NCI-H146 treated with DMSO at 0.1 percent for 48 hours (cell line): ENCODE results near the gene CCNE1.

ENCODE experiments used
- DNase-seq: peaks from one replicate; lab custom pipeline; 2025; ENCODE audit not compliant: unreplicated experiment; lab: John Stamatoyannopoulos, UW

Gene CCNE1

DNA sequence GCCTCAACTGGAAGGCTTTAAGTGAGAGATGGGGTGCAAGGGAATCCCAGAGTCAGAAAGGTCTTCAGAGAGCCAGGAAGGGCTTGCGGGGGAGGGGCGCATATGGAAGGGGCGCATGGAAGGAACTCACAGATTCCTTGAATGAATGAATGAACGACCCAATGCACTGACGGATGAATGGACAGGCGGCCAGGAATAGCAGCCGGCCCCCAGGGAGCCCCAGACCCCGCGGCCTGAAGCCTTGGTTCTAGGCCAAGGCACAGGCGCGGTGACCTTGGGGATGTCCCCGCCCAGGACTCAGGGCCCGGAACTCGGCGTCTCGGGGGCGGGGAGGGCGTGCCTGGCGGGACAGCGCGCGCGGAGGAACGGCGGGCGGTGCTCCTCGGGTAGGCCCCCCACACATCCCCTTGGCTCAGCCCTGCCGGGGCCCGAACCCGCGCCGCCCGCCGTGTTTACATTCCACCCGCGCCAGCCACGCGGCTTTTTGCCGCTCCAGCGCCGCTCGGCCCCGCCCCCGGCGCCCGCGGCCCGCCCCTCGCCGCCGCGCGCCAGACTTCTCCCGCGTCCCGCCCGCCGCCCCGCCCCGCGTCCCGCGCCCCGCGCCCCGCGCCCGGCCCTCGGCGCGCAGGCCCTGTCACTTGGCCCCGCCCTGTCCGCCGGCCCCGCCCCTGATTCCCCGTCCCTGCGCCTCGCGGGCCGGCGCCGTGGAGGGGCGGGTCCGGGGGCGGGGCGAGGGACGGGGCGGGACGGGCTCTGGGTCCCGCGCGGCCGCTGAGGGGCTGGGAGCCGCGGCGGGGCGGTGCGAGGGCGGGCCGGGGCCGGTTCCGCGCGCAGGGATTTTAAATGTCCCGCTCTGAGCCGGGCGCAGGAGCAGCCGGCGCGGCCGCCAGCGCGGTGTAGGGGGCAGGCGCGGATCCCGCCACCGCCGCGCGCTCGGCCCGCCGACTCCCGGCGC lies at the start of gene CCNE1:
Gene CCNE1, plus strand, starts transcription at position 867 of the 955 bp plus-strand sequence. CDS start 565 bp downstream, outside the sequence.
- peak; percentile 65 for DNase-seq

DNA sequence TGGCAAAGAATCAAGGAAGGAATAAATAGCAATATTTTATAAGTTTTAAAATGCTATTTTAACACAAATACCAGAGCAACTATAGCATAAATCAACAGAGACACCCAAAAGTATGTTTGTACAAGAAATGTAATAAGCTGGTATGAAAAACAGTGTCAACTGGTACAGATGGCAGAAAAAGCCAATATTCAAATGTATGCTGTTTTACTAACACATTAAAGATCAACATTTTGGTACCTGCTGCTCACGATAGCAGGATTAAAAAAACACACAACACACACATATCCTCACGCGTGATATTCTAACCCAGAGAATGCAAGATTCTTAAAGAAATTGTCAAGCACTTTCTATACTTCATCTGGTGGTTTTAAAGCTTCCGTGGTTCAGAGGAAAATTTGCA lies 48.6 kb upstream of the CCNE1 start:
- no peak for DNase-seq

DNA sequence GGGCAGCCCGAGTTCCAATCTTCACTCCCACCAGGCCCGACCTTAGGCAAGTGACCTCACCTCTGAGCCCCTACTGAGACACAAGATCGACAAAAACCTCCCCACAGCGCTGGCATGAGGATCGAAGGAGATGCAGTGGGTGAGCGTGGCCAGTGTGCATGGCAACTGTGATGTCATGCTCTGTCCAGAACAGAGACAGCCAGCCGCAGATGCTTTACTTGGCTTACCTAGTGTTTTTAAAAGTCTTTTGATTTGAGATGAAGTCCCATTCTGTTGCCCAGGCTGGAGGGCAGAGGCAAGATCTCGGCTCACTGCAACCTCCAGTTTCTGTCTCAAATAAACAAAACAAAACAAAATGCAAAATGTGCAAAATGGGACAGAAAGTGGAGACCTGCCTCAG lies 47.4 kb upstream of the CCNE1 start:
- DNase-seq: no peak

DNA sequence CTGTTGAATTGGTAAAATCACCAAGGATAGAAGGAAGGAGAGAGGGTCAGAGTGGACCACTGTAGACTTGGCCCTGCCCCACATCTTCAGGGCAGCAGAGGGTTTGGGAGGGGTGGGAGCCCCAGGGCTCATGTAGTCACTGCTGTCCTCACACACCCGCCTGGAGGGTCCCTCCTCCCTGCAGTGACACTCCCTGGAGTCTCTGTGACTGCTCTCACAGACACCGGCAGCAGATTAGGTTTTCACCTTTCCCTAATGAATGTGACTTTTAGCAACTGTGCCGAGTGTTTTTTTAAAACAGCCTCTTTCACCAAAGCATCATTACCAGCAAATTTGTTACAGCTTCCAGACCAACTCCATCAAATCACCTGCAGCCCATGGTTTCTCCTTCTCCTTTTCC lies 45.7 kb upstream of the CCNE1 start:
- DNase-seq: no peak

DNA sequence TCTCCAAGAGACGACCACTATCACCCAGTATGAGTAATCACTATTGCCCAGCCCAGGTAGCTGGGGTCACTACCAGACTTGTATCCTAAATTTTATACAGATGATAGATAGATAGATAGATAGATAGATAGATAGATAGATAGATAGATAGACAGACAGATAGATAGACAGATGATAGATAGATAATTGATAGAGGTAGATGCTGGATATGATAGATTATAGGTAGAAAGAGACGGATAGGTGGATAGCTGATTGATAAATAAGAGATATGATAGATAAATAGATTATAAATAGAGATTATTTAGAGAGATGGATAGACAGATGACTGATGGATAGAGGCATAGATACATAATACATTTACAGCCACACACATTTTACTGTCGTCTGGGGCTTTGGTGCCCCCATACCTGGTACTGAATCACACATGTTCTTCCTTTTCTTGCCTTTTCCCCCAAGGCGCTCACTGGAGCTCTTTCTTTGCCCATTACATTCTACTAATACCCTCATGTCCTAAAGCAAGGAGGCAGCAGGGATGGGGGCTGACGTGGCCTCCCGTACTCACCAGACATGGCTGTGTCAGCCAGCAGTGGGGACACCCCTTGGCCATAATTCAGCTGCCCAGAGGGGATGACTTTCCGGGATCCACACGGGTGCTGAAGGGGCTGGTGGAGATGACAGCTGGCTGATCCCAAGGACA lies 44.6 kb upstream of the CCNE1 start:
- no peak for DNase-seq

DNA sequence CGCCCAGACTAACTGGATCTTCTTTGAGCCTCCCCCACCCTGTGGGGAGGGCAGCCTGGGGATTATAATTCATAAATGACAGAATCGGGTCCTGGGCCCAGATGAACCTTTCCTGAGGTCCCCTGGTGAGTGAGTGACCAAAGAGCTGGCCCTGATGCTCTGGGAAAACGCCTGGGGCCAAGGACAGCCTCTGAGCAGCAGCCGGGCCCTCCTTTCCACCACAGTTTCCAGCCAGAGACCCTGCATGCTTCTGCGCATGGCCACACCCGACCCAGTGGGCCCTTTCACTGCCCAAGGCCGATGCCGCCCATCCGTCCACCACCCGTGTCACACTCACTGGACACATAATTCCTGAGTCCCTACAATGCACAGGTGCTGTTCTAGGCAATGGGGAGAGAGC lies 43.6 kb upstream of the CCNE1 start:
- DNase-seq: no peak

DNA sequence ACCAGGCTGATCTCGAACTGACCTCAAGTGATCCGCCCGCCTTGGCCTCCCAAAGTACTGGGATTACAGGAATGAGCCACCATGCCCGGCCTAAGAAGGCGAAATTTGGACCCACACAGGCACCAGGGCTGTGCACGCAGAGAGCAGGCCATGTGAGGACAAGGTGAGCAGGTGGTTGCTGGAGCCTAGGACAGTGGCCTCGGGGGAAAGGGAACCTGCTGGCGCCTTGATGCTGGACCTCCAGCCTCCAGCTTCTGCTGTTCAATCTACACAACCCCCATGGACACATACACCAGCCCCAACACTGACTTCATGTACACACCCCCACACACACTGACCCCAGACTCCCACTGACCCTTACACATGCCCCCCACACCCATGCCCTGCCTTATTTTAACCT lies 41.8 kb upstream of the CCNE1 start:
- DNase-seq: no peak

DNA sequence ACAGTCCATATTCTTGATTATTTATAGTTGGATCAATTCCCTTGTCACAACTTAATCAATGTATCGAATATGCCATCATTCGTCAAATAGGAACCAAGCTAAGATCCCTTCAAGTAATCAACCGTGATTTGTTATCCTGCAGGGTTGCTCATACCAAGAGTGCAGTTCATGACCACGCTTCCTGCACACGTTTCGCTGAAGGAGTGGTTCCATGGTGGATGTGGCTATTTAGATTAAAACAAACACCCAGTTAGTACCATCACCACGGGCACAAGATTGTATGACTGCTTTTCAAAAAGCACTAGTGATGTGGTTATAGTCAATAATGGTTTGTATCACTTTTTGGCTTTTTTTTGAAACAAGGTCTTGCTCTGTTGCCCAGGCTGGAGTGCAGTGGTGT lies 41.1 kb upstream of the CCNE1 start:
- DNase-seq: no peak

DNA sequence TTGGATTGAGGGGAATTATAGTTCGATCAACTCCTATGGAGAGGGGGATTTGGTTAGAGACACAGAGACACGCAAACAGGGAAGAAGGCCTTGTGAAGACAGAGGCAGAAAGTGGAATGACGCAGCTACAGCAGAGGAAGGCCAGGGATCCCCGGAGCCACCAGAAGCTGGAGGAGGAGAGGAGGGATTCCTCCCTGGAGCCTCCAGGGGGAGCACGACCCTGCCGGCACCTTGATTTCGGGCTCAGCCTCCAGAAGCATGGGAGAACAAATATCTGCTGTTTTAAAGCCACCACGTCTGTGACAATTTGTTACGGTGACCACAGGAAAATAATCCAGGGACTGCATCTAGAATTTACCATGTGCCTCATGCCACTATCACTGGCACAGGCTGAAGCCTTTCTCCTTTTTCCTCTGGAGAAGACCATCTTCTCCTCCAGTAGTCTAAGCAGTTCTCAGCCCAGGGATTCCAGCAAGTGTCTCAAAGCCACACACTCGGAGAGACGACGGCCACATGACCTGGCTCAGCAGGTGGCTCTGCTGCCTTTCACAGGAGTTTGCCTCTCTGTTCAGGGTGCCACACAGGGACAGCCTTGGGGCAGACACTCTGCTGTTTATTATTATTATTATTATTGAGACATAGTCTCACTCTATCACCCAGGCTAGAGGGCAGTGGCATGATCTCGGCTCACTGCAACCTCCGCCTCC lies 39.9 kb upstream of the CCNE1 start:
- DNase-seq: no peak

DNA sequence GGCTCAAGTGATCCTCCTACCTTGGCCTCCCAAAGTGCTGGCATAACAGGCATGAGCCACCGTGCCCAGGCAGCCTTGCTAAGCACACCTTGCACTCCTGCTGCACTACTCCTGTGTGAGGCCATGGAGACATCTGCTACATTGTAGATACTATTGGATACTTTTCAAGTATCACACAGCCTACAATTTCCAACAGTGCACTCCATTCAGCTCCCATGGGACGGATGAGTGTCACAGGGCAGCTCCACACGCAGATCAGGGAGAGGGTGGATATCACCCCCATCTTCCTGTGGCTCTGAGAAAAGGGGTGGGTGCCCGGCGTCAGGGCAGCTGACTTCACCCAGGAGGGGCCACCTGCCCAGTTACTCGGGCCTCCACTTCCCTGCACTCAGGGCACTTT lies 39.1 kb upstream of the CCNE1 start:
- DNase-seq: no peak

DNA sequence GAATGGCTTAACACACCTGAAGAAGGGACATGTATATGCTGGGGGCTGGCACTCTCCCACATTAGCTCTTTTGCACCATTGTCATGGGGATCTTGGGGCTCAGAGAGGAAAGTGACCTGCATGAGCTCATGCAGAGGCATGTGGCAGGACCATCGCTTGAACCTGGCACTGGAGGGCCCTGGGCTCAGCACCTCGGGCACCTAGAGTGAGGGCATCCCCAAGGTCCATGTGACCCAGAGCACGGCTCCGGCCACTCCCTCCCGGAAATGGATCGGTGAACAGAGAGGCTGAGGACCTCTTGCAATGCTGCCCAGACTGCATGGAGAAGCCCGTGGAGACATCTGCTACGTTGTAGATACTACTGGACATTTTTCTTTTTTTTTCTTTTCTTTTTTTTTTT lies 38.6 kb upstream of the CCNE1 start:
- DNase-seq: no peak

DNA sequence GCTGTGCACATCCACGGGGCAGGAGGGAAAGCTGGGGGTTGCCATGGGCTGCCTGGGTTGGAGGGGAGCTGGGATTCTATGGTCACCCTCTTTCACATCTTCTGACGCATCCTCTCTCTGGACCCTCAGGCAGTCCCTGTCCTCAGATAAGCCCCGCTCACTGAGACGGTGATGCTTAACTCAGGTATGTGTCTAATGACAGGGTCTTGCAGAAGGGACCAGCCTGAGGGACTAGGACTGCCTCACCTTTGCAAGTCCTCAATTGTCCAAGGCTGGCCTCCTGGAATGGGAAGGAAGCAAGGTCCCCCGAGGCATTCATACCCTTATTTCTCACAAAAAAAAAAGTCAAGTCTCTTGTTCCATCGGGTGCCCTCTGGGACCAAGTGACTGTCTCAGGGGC lies 37.7 kb upstream of the CCNE1 start:
- no peak for DNase-seq

DNA sequence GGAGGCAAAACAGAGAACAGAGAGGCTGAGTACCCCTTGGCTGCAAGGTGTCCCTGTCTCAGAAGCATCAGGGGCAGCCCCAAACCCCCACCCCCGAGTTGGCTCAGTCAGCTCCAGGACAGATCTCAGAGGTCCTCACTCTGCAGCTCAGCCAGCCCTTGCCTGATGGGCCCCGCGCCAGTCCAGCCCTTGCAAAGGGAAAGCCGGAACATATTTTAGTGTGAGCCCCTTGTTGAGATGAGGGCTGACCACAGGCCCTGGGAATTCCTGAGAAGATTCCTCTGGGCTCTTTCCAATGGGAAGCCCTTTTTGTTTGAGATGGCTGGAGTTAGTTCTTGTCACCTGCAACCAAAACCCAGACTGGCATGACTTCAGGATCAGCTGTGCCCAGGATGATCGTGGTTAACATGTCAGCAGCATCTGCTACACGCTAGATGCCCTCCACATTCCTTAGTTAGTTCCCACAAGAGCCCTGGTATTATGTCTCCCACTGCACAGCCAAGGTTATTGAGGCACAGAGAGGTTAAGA lies 33.9 kb upstream of the CCNE1 start:
- DNase-seq: no peak

DNA sequence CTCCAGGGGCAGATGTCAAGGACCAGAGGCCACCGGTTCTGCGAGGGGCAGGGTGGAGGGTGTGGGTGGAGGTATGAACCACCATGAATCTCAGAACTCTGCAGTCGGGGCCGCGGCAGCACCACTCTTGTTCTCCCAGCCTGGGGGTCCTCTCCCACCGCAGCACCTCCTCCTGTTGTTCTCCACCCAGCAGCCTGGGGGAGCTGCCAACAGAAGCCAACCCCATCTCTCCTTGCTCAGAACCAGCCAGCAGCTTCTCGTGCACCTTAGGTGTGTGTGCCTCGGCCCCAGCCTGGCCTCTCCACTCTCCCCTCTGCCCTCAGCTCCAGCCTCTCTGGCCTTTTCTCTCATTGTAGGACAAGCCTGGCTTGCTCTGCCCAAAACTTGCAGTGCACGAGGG lies 31.9 kb upstream of the CCNE1 start:
- no peak for DNase-seq

DNA sequence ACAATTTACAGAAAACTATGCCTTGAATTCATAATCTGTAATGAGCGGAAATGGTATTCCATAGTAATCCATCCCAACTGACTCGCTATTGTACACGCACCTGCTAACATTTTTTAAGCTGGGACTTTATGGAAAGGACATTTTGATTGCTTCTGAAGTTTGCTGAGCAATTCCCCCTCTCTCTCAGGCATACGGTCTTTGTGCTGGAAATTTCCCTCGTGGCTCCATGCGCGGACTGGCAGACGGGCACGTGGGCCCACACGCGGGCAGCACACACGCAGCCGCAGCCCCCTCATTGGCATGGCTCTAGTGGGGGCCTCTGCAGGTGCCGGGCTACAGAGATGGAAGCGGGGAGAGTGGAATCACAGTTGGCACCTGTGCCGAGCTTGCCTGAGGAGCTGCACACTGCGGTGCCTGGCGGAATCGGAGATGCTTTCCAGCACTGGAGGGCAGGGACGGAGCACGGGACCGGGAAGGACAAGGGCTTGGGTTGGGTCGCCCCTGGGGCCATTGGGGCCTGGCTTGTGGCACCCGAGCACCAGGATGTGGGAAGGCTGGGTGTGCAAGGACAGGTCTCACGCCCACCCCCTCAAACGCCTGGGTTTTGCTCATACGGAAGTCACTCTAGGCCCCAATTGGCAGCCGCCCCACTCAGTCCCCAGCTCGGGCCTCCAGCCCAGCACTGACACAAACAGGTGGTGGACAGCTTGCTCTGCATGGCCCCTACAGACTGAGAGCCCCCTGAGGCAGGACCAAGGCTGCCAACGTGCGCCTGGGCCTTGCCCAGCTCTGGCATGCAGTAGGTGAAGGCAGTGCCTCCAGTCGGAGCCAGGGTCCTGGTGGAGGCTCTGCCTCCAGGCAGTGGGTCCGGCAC lies 30.2 kb upstream of the CCNE1 start:
- no peak for DNase-seq

DNA sequence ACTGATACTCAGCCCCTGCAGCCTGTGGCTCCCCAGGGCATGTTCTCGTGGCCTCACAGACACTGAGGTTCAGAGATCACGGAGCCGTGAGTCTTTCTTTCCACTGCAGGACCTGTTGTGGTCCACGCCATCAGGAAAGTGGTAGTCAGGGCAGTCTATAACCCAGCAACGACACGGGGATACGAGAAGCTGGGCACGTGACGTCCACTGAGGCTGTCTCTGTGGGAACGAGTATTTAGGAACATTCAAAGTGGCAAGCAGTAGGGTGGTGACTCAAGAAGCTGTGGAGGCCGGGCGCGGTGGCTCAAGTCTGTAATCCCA lies 29.6 kb upstream of the CCNE1 start:
- DNase-seq: no peak

DNA sequence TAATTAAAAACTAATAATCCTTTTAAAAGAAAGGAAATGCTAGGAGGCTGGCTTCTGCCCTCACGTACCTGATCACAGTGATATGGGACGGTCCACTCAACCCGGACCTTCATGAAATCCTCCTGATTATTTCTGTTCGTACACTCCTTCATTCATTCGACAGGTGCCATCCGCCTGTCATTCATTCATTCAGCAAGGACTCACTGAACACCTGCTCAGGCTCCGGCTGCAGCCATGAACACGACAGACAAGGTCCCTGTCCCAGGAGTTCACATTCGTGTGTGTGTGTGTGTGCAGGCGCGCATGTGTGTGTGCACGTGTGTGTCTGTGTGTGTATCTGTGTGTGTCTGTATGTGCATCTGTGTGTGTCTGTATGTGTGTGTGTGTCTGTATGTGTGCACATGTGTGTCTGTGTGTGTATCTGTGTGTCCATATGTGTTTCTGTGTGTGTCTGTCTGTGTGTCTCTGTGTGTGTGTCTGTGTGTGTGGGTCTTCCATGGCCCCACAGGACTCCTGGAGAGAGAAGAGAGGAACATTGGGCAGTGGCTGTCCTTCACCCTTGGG lies 28.1 kb upstream of the CCNE1 start:
- DNase-seq: no peak

DNA sequence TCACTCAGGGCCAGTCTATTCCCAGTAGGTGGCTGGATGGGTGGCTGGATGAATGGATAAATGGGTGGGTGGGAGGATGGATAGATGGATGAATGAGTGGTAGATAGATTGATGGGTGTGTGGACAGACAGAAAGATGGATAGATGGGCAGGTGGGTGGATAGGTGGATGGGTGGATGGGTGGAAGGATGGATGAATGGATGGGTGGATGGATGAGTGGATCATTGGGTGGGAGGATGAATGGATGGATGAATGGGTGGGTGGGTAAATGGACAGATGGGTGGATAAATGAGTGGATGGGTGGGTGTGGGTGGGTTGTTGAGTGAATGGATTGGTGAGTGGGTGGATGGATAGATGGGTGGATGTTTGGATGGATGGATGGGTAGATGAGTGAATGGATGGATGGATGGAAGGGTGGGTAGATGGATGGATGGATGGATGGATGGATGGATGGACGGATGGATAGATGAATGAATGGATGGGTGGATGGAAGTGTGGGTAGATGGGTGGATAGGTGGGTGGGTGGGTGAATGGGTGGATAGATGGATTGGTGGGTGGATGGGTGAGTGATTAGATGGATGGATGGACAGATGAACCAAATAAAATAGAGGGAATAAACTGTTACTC lies 27.1 kb upstream of the CCNE1 start:
- no peak for DNase-seq

DNA sequence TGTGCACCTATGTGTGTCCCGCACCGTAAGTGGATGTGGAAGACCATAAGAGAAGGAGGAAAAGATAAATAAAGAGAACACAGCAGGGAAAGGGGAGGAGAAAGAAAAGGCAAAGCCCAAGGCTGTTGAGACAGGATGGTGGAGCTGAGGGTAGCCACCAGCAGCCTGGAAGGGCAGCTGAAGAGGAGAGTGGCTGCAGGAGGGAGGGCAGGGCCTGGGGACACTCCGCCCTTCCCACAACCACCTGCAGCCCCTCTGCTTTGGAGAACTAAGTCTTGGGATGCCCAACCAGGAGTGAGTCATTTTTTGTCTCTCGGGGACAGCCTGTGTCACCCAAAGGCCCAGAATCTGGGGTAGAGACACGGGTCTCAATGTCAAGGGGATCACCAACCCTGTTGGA lies 26.4 kb upstream of the CCNE1 start:
- no peak for DNase-seq
